ENCODE results near the gene TMEM63C. TPM values are rescaled to one million over a fixed set of nuclear protein-coding genes. Genes with fewer than 3 reads are reported as not detected.

TMEM63C gene
- 1 to 10 TPM in 1 of 3 donors, under 1 TPM in 2; 0.57 to 1.1 (median 0.81) TPM for polyA plus RNA-seq (ENCODE audit: insufficient read length in 3 of 3)
- long read RNA-seq, donor 1, result 0 reads
- long read RNA-seq, donor 2, result 0 reads
- long read RNA-seq, donor 3, result 0 reads
- long read RNA-seq, donor 4, result 0 reads
- long read RNA-seq, donor 5, result 0 reads
- long read RNA-seq, donor 6, result 0 reads
- long read RNA-seq, donor 7, result 0 reads
- long read RNA-seq, donor 8, result 0 reads
- long read RNA-seq, donor 9, result 0 reads
- long read RNA-seq, donor 10, result 0 reads
- long read RNA-seq, donor 11, result 0 reads
- long read RNA-seq, donor 12, result 0 reads
- long read RNA-seq, donor 13, result 0 reads
- long read RNA-seq, donor 14, result 0 reads
- long read RNA-seq, donor 15, result 0 reads
- long read RNA-seq, donor 16, result 0 reads

GRCh38 chr14:77181603-77182437 lies at the start of gene TMEM63C:
TMEM63C (plus strand) TSS chr14:77181798; CDS start chr14:77218814, 37,016 bp downstream.
- DNase-seq (ENCODE audit: extremely low read depth in 1 of 11, low read depth in 9 of 11, low spot score in 4 of 11), result peak; percentile 48 to 83 (median 71)

DNA sequence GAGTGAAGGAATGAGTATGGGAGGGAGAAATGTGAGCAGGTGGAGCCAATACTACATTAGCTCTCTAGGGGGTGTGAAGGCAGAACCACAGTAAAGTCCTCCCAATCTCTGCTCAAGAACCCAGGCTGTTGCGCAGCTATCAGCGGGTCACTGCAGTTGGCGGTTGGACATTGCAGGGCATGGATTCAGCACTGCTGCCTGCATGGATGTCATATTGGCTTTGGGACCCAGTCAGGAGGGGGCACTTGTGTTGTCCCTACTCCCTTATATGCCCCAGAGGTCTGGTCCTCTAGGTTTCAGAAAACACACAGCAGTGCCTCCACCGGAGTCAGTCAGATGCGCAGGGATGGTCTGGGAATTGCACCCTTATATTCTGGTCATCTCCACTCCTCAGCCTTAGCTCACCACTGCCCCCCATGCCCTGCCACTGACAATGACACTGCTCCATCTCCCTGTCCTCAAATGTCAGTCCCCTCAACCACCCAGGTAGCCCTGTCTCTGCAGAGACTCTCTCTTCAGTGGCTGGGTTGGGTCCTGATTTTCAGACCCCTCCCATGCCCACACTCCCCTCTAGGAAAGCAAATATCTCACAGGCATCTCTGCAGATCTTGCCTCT lies 49.6 kb upstream of the TMEM63C start:
- no peak for DNase-seq (ENCODE audit: extremely low read depth in 1 of 11, low read depth in 9 of 11, low spot score in 4 of 11)

GRCh38 chr14:77133720-77134338 lies 47.8 kb upstream of the TMEM63C start:
- DNase-seq (ENCODE audit: extremely low read depth in 1 of 11, low read depth in 9 of 11, low spot score in 4 of 11), result peak; percentile 75 to 94 (median 86)

GRCh38 chr14:77139022-77139421 lies 42.6 kb upstream of the TMEM63C start:
- no peak for DNase-seq (ENCODE audit: extremely low read depth in 1 of 11, low read depth in 9 of 11, low spot score in 4 of 11)

DNA sequence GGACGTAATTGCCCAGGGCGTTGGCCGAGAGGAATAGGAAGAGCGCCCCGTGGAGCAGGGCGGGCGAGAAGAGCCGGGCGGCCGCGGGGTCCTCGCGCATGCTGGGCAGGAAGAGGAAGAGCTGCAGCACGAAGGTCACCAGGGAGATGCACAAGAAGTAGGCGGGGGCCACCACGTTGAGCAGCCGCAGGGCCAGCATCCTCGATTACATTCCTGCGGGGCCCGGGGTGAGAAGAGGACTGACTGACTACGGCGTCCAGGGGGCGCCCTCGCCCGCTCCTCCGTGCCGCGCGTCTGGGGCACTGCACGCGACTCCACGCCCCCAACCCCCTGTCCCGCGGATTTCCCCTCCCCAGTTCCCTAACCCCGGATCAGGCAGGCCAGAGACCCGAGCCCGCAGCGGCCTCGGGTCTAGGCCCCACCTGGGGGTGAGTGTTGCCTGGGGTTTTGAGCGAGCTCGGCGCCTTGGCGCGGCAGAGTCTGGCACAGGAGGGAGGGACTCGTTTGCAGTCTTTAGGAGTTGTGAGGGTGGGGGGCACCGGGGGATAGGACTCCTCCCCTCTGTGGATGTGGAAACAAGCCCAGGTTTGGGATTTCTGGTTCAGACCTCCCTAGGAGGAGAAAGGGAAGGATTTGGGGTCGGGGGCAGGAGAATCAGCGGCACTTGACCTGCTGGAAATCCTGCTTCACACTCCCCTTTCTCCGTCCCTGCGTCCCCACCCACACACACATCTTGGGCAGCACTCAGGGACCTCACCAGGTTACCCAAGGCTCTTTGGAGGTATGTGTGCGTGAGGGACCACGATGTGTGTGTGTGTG lies 41.8 kb upstream of the TMEM63C start:
- no peak for DNase-seq (ENCODE audit: extremely low read depth in 1 of 11, low read depth in 9 of 11, low spot score in 4 of 11)

- DNase-seq (ENCODE audit: extremely low read depth in 1 of 11, low read depth in 9 of 11, low spot score in 4 of 11), result no peak
Observed at GRCh38 chr14:77140359-77141213, 41.0 kb upstream of the TMEM63C start.

DNA sequence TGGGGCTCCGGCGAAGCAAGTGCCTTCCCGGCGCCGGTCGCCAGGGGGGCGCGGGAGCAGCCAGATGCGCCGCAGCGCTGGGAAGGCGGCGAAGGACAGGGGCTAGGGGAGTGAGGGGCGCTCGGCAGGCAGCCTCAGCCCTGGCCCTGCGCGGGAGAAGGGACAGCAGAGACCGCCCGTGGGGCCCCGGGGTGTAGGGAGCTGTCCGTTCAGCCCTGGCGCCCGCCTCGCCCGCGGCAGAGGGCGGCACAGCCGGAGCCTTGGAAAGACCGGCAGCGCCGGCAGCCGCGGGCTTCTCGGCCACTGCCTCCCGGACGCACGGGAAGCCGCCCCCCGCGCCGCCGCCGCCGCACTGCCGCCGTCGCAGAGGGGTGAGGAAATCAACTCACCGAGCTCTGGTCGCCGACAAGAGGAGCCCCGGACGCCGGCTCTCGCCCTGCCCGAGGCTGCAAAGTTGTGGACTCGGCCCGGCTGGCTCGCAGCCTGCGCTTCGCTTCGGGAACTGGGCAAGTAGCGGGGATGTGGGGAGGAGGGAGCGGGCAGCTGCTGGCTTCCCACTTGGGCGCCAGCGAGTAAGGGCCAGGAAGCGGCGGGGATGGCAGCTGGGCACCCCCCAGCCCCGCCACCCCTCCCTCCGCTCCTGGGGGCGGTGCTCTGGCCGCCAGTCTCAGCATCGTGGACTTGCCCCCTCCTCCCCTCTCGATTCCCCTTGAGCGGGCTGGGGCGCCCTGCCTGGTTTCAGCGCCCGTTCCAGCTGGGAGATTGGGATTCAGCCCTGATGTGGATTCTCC lies 40.2 kb upstream of the TMEM63C start, which contains the start of gene ZDHHC22:
ZDHHC22 (minus strand) TSS at position 578 of the 791 bp plus-strand sequence. CDS start 2,053 bp downstream, outside the sequence.
- no peak for DNase-seq (ENCODE audit: extremely low read depth in 1 of 11, low read depth in 9 of 11, low spot score in 4 of 11)

DNA sequence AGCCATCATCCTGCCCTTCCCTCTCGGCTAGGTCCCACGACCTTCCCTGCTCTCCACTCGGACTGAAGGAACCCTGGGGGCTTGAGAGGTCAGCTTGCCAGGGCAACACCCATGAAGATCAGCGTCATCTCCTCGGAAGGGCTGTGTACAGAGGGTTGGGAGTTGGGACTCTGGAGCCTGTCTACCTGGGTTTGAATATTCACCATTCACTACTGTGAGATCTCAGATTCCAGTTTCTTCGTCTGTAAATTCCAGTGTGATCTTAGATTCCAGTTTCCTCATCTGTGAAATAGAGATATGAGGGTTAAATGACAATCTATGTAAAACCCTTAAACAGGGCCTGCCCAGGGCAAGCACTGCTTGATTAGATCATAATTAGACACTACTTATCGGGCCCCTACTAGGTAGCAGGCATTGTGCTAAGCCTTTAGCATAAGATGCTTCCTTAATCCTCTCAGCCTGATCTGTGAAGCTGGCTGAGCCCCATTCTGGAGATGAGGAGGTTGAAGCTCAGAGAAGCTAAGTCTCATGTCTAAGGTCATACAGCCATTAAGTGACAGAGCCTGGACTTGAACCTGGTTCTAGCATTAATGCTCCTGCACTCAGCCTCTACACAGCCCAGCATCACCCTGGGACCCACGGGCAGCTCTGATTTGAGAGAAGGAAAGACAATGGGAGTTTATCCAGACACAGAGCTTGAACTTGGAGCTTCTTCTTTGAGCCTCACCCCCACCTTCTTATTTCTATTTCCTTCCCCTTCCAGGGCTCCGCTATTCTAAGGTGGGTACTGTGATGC lies 39.4 kb upstream of the TMEM63C start:
- no peak for DNase-seq (ENCODE audit: extremely low read depth in 1 of 11, low read depth in 9 of 11, low spot score in 4 of 11)

GRCh38 chr14:77143071-77143470 lies 38.5 kb upstream of the TMEM63C start:
- DNase-seq (ENCODE audit: extremely low read depth in 1 of 11, low read depth in 9 of 11, low spot score in 4 of 11), result no peak

DNA sequence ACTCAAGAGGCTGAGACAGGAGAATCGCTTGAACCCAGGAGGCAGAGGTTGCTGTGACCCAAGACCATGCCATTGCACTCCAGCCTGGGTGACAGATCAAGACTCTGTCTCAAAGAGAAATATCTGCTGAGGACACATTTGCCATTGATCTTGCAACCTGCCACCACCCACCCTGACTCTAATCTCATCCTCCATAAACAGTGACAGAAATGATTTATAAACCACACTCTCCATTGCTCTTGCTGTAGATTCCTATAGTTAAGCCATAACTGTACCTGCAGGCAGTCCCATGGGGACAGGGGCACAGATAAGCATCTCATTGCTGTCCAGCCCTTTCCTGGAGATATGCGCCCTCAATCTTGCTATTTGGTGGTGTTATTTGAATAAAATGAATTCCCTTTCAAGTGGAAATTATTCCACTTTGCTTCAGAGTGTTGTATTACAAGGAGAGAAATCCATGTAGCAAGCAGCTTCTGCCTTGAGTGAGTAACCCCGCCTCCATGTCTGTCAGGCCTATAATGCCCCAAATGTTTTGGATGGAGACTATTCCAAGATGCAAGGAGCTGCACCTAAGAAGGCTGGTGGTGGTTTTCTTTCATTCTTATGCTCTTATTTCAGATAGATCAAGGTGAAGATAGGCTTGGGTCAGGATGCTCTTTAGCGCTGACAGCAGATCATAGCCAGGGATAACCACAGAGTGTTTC lies 37.0 kb upstream of the TMEM63C start:
- DNase-seq (ENCODE audit: extremely low read depth in 1 of 11, low read depth in 9 of 11, low spot score in 4 of 11), result no peak

GRCh38 chr14:77145975-77146740 lies 35.4 kb upstream of the TMEM63C start:
- no peak for DNase-seq (ENCODE audit: extremely low read depth in 1 of 11, low read depth in 9 of 11, low spot score in 4 of 11)

DNA sequence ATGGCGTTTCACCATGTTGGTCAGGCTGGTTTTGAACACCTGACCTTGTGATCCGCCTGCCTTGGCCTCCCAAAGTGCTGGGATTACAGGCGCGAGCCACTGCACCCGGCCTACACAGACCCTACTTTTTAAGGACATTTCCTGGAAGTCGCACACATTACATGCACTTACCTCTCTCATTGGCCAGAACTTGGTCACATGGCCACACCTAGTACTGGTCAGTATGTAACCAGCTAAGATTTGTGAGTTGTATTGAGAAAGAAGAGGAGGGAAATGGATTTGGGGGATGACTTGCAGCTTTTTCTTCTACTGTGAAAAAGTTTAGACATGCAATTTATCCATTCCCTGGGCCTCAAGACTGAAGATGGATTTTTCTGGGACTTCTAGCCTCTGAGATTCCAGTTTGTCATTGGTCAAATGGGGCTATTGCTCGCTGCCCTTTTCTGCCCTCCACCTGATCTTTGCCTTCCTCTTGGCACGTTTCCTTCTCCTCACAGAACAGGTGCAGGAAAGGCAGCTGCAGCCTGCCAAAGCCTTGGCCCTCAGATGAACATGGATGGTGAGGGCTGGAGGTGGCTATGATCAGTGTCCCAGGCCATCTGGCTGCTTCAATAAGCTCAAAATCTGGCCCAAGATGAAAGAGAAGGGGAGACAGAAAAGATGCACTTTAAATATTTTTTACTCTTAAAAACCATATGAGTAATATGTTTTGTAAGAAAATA lies 32.9 kb upstream of the TMEM63C start:
- no peak for DNase-seq (ENCODE audit: extremely low read depth in 1 of 11, low read depth in 9 of 11, low spot score in 4 of 11)

GRCh38 chr14:77151245-77151644 lies 30.4 kb upstream of the TMEM63C start:
- no peak for DNase-seq (ENCODE audit: extremely low read depth in 1 of 11, low read depth in 9 of 11, low spot score in 4 of 11)
